ENCODE data around the gene NIPA2.

Gene NIPA2

GRCh38 chr15:22844421-22845288 lies 6.2 kb downstream of the NIPA2 start:
- no peak for DNase-seq

GRCh38 chr15:22845289-22845900 lies 6.9 kb downstream of the NIPA2 start:
- peak; percentile 32 for DNase-seq

GRCh38 chr15:22846073-22846472 lies 7.6 kb downstream of the NIPA2 start:
- DNase-seq = no peak

- DNase-seq = no peak
Observed at GRCh38 chr15:22850055-22850454, 11.6 kb downstream of the NIPA2 start.

GRCh38 chr15:22851513-22851912 lies 13.0 kb downstream of the NIPA2 start:
- DNase-seq = no peak

- no peak for DNase-seq
Observed at GRCh38 chr15:22855791-22856190, 17.3 kb downstream of the NIPA2 start.

- no peak for DNase-seq
Observed at GRCh38 chr15:22856659-22857058, 18.2 kb downstream of the NIPA2 start.

- DNase-seq = no peak
Observed at GRCh38 chr15:22861161-22861560, 22.7 kb downstream of the NIPA2 start.

GRCh38 chr15:22863356-22863755 lies 24.9 kb downstream of the NIPA2 start:
- no peak for DNase-seq

GRCh38 chr15:22866079-22866478 lies 27.6 kb downstream of the NIPA2 start:
- peak; percentile 4 for DNase-seq

GRCh38 chr15:22867886-22868285 lies 29.4 kb downstream of the NIPA2 start:
- DNase-seq = no peak

GRCh38 chr15:22868495-22868894 lies 30.0 kb downstream of the NIPA2 start:
- no peak for DNase-seq

- no peak for DNase-seq
Observed at GRCh38 chr15:22868928-22869327, 30.5 kb downstream of the NIPA2 start.

- no peak for DNase-seq
Observed at GRCh38 chr15:22869856-22870255, 31.4 kb downstream of the NIPA2 start.

GRCh38 chr15:22870865-22871264 lies 32.4 kb downstream of the NIPA2 start:
- DNase-seq = no peak

GRCh38 chr15:22871481-22872086 lies 33.1 kb downstream of the NIPA2 start:
- DNase-seq = no peak

GRCh38 chr15:22872936-22873701 lies 34.7 kb downstream of the NIPA2 start:
- peak; percentile 94 for DNase-seq

- no peak for DNase-seq
Observed at GRCh38 chr15:22873841-22874240, 35.4 kb downstream of the NIPA2 start.

GRCh38 chr15:22874256-22874655 lies 35.8 kb downstream of the NIPA2 start:
- DNase-seq = no peak

GRCh38 chr15:22874966-22875365 lies 36.5 kb downstream of the NIPA2 start:
- DNase-seq = no peak

GRCh38 chr15:22877117-22877516 lies 38.7 kb downstream of the NIPA2 start:
- DNase-seq = no peak

- no peak for DNase-seq
Observed at GRCh38 chr15:22877607-22878006, 39.1 kb downstream of the NIPA2 start.

GRCh38 chr15:22878103-22878502 lies 39.6 kb downstream of the NIPA2 start:
- no peak for DNase-seq

All from fibroblast of skin of right biceps (primary cell).